SK-N-SH treated with all-trans-retinoic acid at 6 μM for 48 hours (cell line): ENCODE data around the gene B3GAT1.

Experiments used
- ARNTL ChIP-seq: fragments of 450-650 bp; formaldehyde crosslinking; IDR thresholded peaks from 2 replicates; pipeline ENCODE4 v1.5.0; 2020; ENCODE audit warnings: low read depth, mild to moderate bottlenecking, moderate library complexity, borderline replicate concordance
- CSDC2 ChIP-seq: fragments of 250-450 bp; sonication (Bioruptor Pico); IDR thresholded peaks from 2 replicates; pipeline ENCODE4 v1.5.0; 2020; ENCODE audit warnings: mild to moderate bottlenecking, moderate library complexity
- CSRNP3 ChIP-seq: fragments of 250-450 bp; sonication (Bioruptor Pico); IDR thresholded peaks from 2 replicates; pipeline ENCODE4 v1.5.1; 2021; ENCODE audit warnings: mild to moderate bottlenecking, moderate library complexity
- GLIS3 ChIP-seq: fragments of 250-450 bp; sonication (Bioruptor Pico); IDR thresholded peaks from 2 replicates; pipeline ENCODE4 v1.5.0; 2020; ENCODE audit warnings: mild to moderate bottlenecking, moderate library complexity
- ISL1 ChIP-seq: fragments of 250-450 bp; sonication (Bioruptor Pico); IDR thresholded peaks from 2 replicates; pipeline ENCODE4 v2.1.2; 2022; ENCODE audit warnings: mild to moderate bottlenecking, moderate library complexity
- RARB ChIP-seq: fragments of 250-450 bp; sonication (Bioruptor Pico); IDR thresholded peaks from 2 replicates; pipeline ENCODE4 v1.8.0; 2021; ENCODE audit warnings: mild to moderate bottlenecking, moderate library complexity
- TOX ChIP-seq: fragments of 250-450 bp; sonication (Bioruptor Pico); IDR thresholded peaks from 2 replicates; pipeline ENCODE4 v1.8.0; 2021; ENCODE audit warnings: mild to moderate bottlenecking, moderate library complexity, borderline replicate concordance
- TSHZ2 ChIP-seq: fragments of 250-450 bp; sonication (Bioruptor Pico); IDR thresholded peaks from 2 replicates; pipeline ENCODE4 v1.5.0; 2020; ENCODE audit warnings: mild to moderate bottlenecking, moderate library complexity
- ZC3H10 ChIP-seq: fragments of 250-450 bp; sonication (Bioruptor Pico); IDR thresholded peaks from 2 replicates; pipeline ENCODE4 v1.5.1; 2021; ENCODE audit warnings: mild to moderate bottlenecking, moderate library complexity
- ZFP3 ChIP-seq: fragments of 250-450 bp; sonication (Bioruptor Pico); IDR thresholded peaks from 2 replicates; pipeline ENCODE4 v1.5.0; 2020; ENCODE audit warnings: mild to moderate bottlenecking, moderate library complexity
- ZFP30 ChIP-seq: fragments of 450-650 bp; formaldehyde crosslinking; IDR thresholded peaks from 2 replicates; pipeline ENCODE4 v1.5.0; 2022; ENCODE audit warnings: mild to moderate bottlenecking, moderate library complexity

GRCh38 chr11:134449713-134450112, 37.7 kb upstream of the B3GAT1 start:
- no peak for TF ChIP-seq ZC3H10 (CRISPR knock-in tag)
- TF ChIP-seq TSHZ2 (CRISPR knock-in tag), result no peak
- no peak for TF ChIP-seq ISL1 (CRISPR knock-in tag)
- no peak for TF ChIP-seq ZFP30
- TF ChIP-seq ZFP3 (CRISPR knock-in tag), result no peak
- no peak for TF ChIP-seq GLIS3 (CRISPR knock-in tag)
- TF ChIP-seq ARNTL (CRISPR knock-in tag), result no peak
- no peak for TF ChIP-seq CSDC2
- no peak for TF ChIP-seq CSRNP3 (CRISPR knock-in tag)
- no peak for TF ChIP-seq RARB (CRISPR knock-in tag)
- no peak for TF ChIP-seq TOX (CRISPR knock-in tag)
